ENCODE measurements around the gene SHROOM3.
"Not testable (repeated sequence)": the region's sequence is repeated elsewhere in the genome, so short reads cannot be mapped to it uniquely, and the experiment has no call there.

Gene SHROOM3

GRCh38 chr4:76699751-76700310 is 264.8 kb downstream of the SHROOM3 start:
- DNase-seq: no peak

- DNase-seq: no peak
Observed at GRCh38 chr4:76702440-76703122, 267.6 kb downstream of the SHROOM3 start.

GRCh38 chr4:76703123-76703490 is 268.1 kb downstream of the SHROOM3 start:
- DNase-seq: no peak

GRCh38 chr4:76703676-76704075 is 268.6 kb downstream of the SHROOM3 start:
- DNase-seq: no peak

GRCh38 chr4:76704133-76704881 is 269.3 kb downstream of the SHROOM3 start:
- DNase-seq: no peak

- DNase-seq: no peak
Observed at GRCh38 chr4:76705472-76705871, 270.4 kb downstream of the SHROOM3 start.

- DNase-seq: no peak
Observed at GRCh38 chr4:76706581-76706980, 271.6 kb downstream of the SHROOM3 start.

- no peak for DNase-seq
Observed at GRCh38 chr4:76708971-76709771, 274.1 kb downstream of the SHROOM3 start.

- no peak for DNase-seq
Observed at GRCh38 chr4:76709772-76710090, 274.7 kb downstream of the SHROOM3 start.

- no peak for DNase-seq
Observed at GRCh38 chr4:76712564-76712963, 277.5 kb downstream of the SHROOM3 start.

GRCh38 chr4:76714226-76714625 is 279.2 kb downstream of the SHROOM3 start:
- DNase-seq: no peak

GRCh38 chr4:76716020-76716419 is 281.0 kb downstream of the SHROOM3 start:
- DNase-seq: no peak

GRCh38 chr4:76716658-76717057 is 281.6 kb downstream of the SHROOM3 start:
- DNase-seq: no peak

- no peak for DNase-seq
Observed at GRCh38 chr4:76717431-76717830, 282.4 kb downstream of the SHROOM3 start.

GRCh38 chr4:76718021-76718420 is 283.0 kb downstream of the SHROOM3 start:
- no peak for DNase-seq

- DNase-seq: no peak
Observed at GRCh38 chr4:76718831-76719230, 283.8 kb downstream of the SHROOM3 start.

GRCh38 chr4:76720121-76720520 is 285.1 kb downstream of the SHROOM3 start:
- no peak for DNase-seq

GRCh38 chr4:76722146-76722545 is 287.1 kb downstream of the SHROOM3 start:
- DNase-seq: not testable (repeated sequence)

GRCh38 chr4:76722838-76723237 is 287.8 kb downstream of the SHROOM3 start:
- no peak for DNase-seq

- DNase-seq: no peak
Observed at GRCh38 chr4:76723373-76723772, 288.3 kb downstream of the SHROOM3 start.

GRCh38 chr4:76723924-76724323 is 288.9 kb downstream of the SHROOM3 start:
- DNase-seq: no peak

- no peak for DNase-seq
Observed at GRCh38 chr4:76725039-76725438, 290.0 kb downstream of the SHROOM3 start.

- DNase-seq: no peak
Observed at GRCh38 chr4:76726176-76726575, 291.1 kb downstream of the SHROOM3 start.

- no peak for DNase-seq
Observed at GRCh38 chr4:76726631-76727030, 291.6 kb downstream of the SHROOM3 start.

Measured in T-helper 9 cell (primary cell).